A673 (cell line): ENCODE results near the gene ARMH3.

Source experiments
- EZH2 ChIP-seq: fragments of 200-600 bp; sonication (generic); IDR thresholded peaks from 2 replicates; pipeline ENCODE4 v1.6.1; 2017; ENCODE audit warnings: borderline replicate concordance, low read depth, mild to moderate bottlenecking, mixed read lengths, antibody characterized with exemption, low read length; ENCODE audit not compliant: poor library complexity, severe bottlenecking
- TF ChIP-seq, protein P1 (sequence below): fragments of 300-800, 200-600 bp; sonication (generic); conservative IDR thresholded peaks from 2 replicates; pipeline ENCODE4 v1.5.1; 2017; ENCODE audit warnings: low read depth, mild to moderate bottlenecking, antibody characterized with exemption, low read length, moderate library complexity, mixed read lengths

GRCh38 chr10:102102421-102102820 lies 46.4 kb upstream of the ARMH3 start:
- TF ChIP-seq, protein P1, sequence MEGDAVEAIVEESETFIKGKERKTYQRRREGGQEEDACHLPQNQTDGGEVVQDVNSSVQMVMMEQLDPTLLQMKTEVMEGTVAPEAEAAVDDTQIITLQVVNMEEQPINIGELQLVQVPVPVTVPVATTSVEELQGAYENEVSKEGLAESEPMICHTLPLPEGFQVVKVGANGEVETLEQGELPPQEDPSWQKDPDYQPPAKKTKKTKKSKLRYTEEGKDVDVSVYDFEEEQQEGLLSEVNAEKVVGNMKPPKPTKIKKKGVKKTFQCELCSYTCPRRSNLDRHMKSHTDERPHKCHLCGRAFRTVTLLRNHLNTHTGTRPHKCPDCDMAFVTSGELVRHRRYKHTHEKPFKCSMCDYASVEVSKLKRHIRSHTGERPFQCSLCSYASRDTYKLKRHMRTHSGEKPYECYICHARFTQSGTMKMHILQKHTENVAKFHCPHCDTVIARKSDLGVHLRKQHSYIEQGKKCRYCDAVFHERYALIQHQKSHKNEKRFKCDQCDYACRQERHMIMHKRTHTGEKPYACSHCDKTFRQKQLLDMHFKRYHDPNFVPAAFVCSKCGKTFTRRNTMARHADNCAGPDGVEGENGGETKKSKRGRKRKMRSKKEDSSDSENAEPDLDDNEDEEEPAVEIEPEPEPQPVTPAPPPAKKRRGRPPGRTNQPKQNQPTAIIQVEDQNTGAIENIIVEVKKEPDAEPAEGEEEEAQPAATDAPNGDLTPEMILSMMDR, result no peak
- no peak for TF ChIP-seq EZH2
